Vagina (tissue), 2 donors: Measurements from ENCODE around the gene ANO1.

Experiments
- POLR2AphosphoS5 ChIP-seq, 2 donors: sonication (generic); formaldehyde crosslinking; IDR thresholded peaks; one replicate each; pipeline ENCODE4 v1.9.0; 2017; ENCODE audit warnings: antibody characterized with exemption in 2 of 2, mild to moderate bottlenecking in 2 of 2, low read depth in 1 of 2; ENCODE audit not compliant: insufficient read depth in 1 of 2
- TF ChIP-seq, protein P1 (sequence below), 3 experiments: fragments of 450-650 bp in 2 of 3; fragments of 200-600 bp in 1 of 3; sonication (generic) in 1 of 3; IDR thresholded peaks; one replicate each; pipeline ENCODE4 v1.5.1; 2017 to 2019; ENCODE audit warnings: antibody characterized with exemption in 3 of 3, mild to moderate bottlenecking in 2 of 3, moderate library complexity in 2 of 3

DNA sequence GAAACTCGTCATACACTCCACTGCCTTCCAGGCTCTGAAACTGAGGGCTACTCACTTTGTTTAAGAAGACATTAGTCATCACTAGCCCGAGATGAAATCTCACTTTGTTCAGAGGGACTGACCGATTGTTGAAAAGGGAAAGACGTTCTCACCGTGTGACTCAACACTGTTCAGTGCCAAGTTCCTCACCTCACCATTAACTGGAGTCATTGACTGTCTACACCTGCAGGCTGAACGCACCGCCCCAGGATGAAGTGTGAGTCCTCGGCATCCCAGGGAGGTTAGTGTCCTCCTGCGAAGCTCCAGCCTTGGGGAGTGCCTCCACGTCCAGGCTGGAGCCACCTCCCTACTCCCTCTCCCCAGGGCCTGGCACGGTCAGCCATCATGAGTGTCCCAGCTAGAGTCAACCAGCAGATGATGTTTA, 155.4 kb downstream of the ANO1 start:
- TF ChIP-seq, protein P1, sequence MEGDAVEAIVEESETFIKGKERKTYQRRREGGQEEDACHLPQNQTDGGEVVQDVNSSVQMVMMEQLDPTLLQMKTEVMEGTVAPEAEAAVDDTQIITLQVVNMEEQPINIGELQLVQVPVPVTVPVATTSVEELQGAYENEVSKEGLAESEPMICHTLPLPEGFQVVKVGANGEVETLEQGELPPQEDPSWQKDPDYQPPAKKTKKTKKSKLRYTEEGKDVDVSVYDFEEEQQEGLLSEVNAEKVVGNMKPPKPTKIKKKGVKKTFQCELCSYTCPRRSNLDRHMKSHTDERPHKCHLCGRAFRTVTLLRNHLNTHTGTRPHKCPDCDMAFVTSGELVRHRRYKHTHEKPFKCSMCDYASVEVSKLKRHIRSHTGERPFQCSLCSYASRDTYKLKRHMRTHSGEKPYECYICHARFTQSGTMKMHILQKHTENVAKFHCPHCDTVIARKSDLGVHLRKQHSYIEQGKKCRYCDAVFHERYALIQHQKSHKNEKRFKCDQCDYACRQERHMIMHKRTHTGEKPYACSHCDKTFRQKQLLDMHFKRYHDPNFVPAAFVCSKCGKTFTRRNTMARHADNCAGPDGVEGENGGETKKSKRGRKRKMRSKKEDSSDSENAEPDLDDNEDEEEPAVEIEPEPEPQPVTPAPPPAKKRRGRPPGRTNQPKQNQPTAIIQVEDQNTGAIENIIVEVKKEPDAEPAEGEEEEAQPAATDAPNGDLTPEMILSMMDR (IDR thresholded peaks at IDR 0.05) = no peak
- TF ChIP-seq POLR2AphosphoS5 (IDR thresholded peaks at IDR 0.05; ENCODE audit: insufficient read depth in 1 of 2, low read depth in 1 of 2) = peak in 1 of 2 donors; percentile 19
